ENCODE data around the gene IQCK.

The IQCK gene

GRCh38 chr16:19890901-19891300 lies 172.8 kb downstream of the IQCK start:
- no peak for DNase-seq

DNA sequence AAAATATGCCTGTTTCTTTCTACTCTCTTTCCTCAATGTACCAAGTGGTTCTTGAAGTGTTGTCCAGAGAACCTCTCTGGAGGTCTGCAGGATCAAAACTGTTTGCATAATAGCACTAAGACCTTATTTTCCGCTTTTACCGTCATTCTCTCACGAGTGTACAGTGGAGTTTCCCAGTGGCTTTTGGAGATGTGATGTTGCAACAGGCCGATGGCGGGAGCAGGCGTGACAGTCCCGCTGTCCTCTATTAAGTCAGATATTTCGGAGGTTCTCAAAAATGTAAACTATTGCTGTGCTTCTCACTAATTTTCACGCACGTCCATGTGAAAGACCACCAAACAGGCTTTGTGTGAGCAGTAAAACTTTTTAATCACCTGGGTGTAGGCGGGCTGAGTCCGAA lies 174.8 kb downstream of the IQCK start:
- DNase-seq, result no peak

DNA sequence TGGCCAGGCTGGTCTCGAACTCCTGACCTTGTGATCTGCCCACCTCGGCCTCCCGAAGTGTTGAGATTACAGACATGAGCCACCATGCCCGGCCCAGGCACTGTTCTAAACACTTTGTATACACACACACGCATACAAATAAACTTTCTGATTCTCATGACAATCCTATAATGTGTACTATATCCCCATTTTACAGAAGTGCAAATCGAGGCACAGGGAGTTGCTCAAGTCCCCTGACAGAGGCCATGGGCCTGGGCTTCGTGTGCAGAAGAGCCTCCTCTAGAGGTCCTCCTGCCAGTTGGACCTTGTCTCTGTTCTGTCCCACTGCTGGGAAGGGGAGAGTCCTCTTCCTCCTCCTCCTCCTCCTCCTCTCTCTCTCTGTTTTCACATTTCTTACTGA lies 176.5 kb downstream of the IQCK start:
- DNase-seq, result no peak

DNA sequence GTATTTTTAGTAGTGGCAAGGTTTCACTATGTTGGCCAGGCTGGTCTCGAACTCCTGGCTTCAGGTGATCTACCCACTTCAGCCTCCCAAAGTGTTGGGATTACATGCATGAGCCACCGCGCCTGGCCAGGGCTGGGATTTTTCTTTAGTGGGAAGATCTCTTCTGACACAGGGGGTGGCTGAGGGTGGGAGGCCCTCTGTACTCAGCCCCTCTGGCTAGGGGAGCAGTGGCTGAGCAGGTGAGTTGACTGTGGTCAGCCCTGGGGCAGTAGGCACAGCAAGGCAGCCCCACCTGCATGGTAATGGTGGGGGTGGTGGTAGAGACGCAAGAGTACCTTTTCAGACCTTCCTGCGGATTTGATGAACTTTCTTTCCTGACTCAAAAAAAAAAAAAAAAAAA lies 178.9 kb downstream of the IQCK start:
- DNase-seq, result no peak

- no peak for DNase-seq
These were observed 180.1 kb downstream of the IQCK start for GRCh38 chr16:19898166-19898565.

GRCh38 chr16:19898924-19899604 lies 181.0 kb downstream of the IQCK start:
- peak; percentile 59 for DNase-seq

DNA sequence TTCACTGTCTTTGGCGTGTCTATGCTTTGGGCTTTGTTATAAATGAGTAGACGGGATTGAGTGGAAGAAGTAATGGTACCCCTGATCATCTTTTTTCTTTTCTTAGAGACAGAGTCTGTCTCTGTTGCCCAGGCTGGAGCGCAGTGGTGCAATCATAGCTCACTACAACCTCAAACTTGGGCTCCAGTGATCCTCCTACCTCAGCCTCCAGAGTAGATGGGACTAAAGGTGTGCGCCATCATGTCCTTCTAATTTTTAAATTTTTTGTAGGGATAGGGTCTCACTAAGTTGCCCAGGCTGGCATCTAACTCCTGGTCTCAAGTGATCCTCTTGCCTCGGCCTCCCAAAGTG lies 181.5 kb downstream of the IQCK start:
- DNase-seq, result no peak

- DNase-seq, result no peak
These were observed 183.1 kb downstream of the IQCK start for GRCh38 chr16:19901164-19901563.

GRCh38 chr16:19907161-19907992 lies 189.3 kb downstream of the IQCK start:
- peak; percentile 75 for DNase-seq

Data from NCI-H2171 treated with DMSO at 0.1 percent for 48 hours (cell line).